Upper lobe of left lung (tissue), 6 donors: Measurements from ENCODE around the gene SFMBT2. TPM values are rescaled to one million over a fixed set of nuclear protein-coding genes. Genes with fewer than 3 reads are reported as not detected.
A peak's percentile ranks its signal among the peaks of the same experiment; 100 is the strongest.

Experiments
- ATAC-seq, 2 donors: fragments of 200-7000 bp; cut with Tn5 transposase; one replicate each; pipeline ENCODE4 v1.9.1; 2022; ENCODE audit warnings: mild to moderate bottlenecking in 2 of 2, moderate library complexity in 2 of 2; ENCODE audit not compliant: low FRiP score in 2 of 2
- DNase-seq, 2 donors: peaks; one replicate each; pipeline ENCODE4 v3.0.0-alpha.2; 2019 to 2020
- H3K27ac ChIP-seq, 4 donors: fragments of 200-600 bp; sonication (generic); one replicate each; pipeline ENCODE4 v1.5.1; 2016 to 2019
- H3K27me3 ChIP-seq, 4 donors: fragments of 200-600 bp; sonication (generic); one replicate each; pipeline ENCODE4 v1.5.1; 2017 to 2019
- H3K36me3 ChIP-seq, 4 donors: fragments of 200-600 bp; sonication (generic); one replicate each; pipeline ENCODE4 v1.5.1; 2016 to 2019
- H3K4me1 ChIP-seq, 4 donors: fragments of 200-600 bp; sonication (generic); one replicate each; pipeline ENCODE4 v1.5.1; 2018 to 2019
- H3K4me3 ChIP-seq, 4 donors: fragments of 200-600 bp; sonication (generic); one replicate each; pipeline ENCODE4 v1.5.1; 2017 to 2019; ENCODE audit warnings: mild to moderate bottlenecking in 2 of 4, moderate library complexity in 1 of 4
- H3K9me3 ChIP-seq, 4 donors: fragments of 200-600 bp; sonication (generic); one replicate each; pipeline ENCODE4 v1.5.1; 2018 to 2019
- CTCF ChIP-seq, 6 experiments: fragments of 450-650 bp in 4 of 6; fragments of 200-600 bp in 2 of 6; sonication (generic) in 2 of 6; IDR thresholded peaks; one replicate each; pipeline ENCODE4 v1.5.1; 2016 to 2019; ENCODE audit warnings: antibody characterized with exemption in 6 of 6
- EP300 ChIP-seq, 4 donors: sonication (generic); formaldehyde crosslinking; IDR thresholded peaks; one replicate each; pipeline ENCODE4 v1.5.1; 2017; ENCODE audit warnings: antibody characterized with exemption in 4 of 4, control low read depth in 2 of 4
- POLR2A ChIP-seq, 4 donors: fragments of 450-650 bp; IDR thresholded peaks; one replicate each; pipeline ENCODE4 v1.5.1; 2016 to 2017; ENCODE audit warnings: antibody characterized with exemption in 4 of 4, mild to moderate bottlenecking in 2 of 4
- POLR2AphosphoS5 ChIP-seq, 2 donors: sonication (generic); formaldehyde crosslinking; IDR thresholded peaks; one replicate each; pipeline ENCODE4 v1.5.1; 2017; ENCODE audit warnings: antibody characterized with exemption in 2 of 2
- whole genome bisulfite sequencing, 2 donors: methylation state at CpG; one replicate each; pipeline ENCODE4 v1.1.5; 2017 to 2018; 5-methylcytosine and 5-hydroxymethylcytosine counted together
- total RNA-seq, 6 donors: library from RNA; depleted of rRNA in 4 of 6; stranded (reverse); fragments of >200 nt in 4 of 6; gene quantifications; one replicate each; pipeline versions ENCODE4 v1.1.0 to v1.2.1, GENCODE V29; 2016 to 2021
- donor health status: DM: no; HTN: no; CAD: no; lungs with moderate emphysema.
- donor health status: DM: no; HTN: yes; CAD: no; lungs with severe emphysema.

The SFMBT2 gene
- total RNA-seq, 6 donors from 2014 or later = 6.2 to 14.6 (median 10.2) TPM

- DNase-seq = peak in 1 of 2 donors; percentile 54
- 76 to 77% methylated on average over 17 to 21 of the region's 21 CpGs for WGBS, 2 donors
These were observed 76.7 kb downstream of the SFMBT2 start for GRCh38 chr10:7333961-7334641.

GRCh38 chr10:7329219-7329618 is 81.6 kb downstream of the SFMBT2 start:
- TF ChIP-seq POLR2A (IDR thresholded peaks at IDR 0.05) = no peak
- TF ChIP-seq EP300 (IDR thresholded peaks at IDR 0.05) = no peak
- H3K36me3 ChIP-seq = no peaks in the 10 kb centered on the region

More at GRCh38 chr10:7333961-7334641, 76.7 kb downstream of the SFMBT2 start:
- Histone ChIP-seq H3K4me3 (no peak overlapping the region), H3K27ac (peak overlapping the region in 2 of 4 donors; percentile 13 to 16), H3K9me3 (no peaks in the 10 kb centered on the region), H3K4me1 (peaks cover 0 to 9% (median 0%) of the 10 kb centered on the region in 4 donors), H3K27me3 (no peaks in the 10 kb centered on the region), H3K36me3 (no peaks in the 10 kb centered on the region)
- no peak for TF ChIP-seq EP300 (IDR thresholded peaks at IDR 0.05)
- TF ChIP-seq POLR2A (IDR thresholded peaks at IDR 0.05) = no peak
- no peak for TF ChIP-seq CTCF (IDR thresholded peaks at IDR 0.05)
- no peak for TF ChIP-seq POLR2AphosphoS5 (IDR thresholded peaks at IDR 0.05)
- no peak for ATAC-seq

GRCh38 chr10:7327885-7328284 is 82.9 kb downstream of the SFMBT2 start:
- Histone ChIP-seq H3K36me3 (no peaks in the 10 kb centered on the region), H3K4me3 (no peak overlapping the region), H3K4me1 (no peaks in the 10 kb centered on the region), H3K9me3 (peaks cover 0 to 11% (median 6%) of the 10 kb centered on the region in 4 donors), H3K27ac (no peak overlapping the region), H3K27me3 (no peaks in the 10 kb centered on the region)
- ATAC-seq = no peak
- no peak for DNase-seq
- TF ChIP-seq CTCF (IDR thresholded peaks at IDR 0.05) = no peak
- no peak for TF ChIP-seq POLR2AphosphoS5 (IDR thresholded peaks at IDR 0.05)
- TF ChIP-seq EP300 (IDR thresholded peaks at IDR 0.05) = no peak
- no peak for TF ChIP-seq POLR2A (IDR thresholded peaks at IDR 0.05)
- 94% methylated on average over 3 of the region's 3 CpGs for WGBS, 2 donors

More at GRCh38 chr10:7329219-7329618, 81.6 kb downstream of the SFMBT2 start:
- no peak overlapping the region for H3K27ac ChIP-seq
- WGBS, 2 donors = 91 to 98% methylated on average over 11 of the region's 11 CpGs
- H3K27me3 ChIP-seq = no peaks in the 10 kb centered on the region
- peaks cover 0 to 4% (median 0%) of the 10 kb centered on the region in 4 donors for H3K4me1 ChIP-seq
- DNase-seq = no peak
- H3K9me3 ChIP-seq = peaks cover 0 to 11% (median 6%) of the 10 kb centered on the region in 4 donors
- H3K4me3 ChIP-seq = no peak overlapping the region
- ATAC-seq = no peak

- TF ChIP-seq EP300 (IDR thresholded peaks at IDR 0.05) = no peak
- TF ChIP-seq CTCF (IDR thresholded peaks at IDR 0.05) = no peak
- Histone ChIP-seq H3K36me3 (no peaks in the 10 kb centered on the region), H3K27ac (no peak overlapping the region), H3K4me1 (peaks cover 6 to 16% (median 9%) of the 10 kb centered on the region in 4 donors), H3K9me3 (peaks cover 0 to 2% (median 1%) of the 10 kb centered on the region in 4 donors), H3K4me3 (no peak overlapping the region), H3K27me3 (no peaks in the 10 kb centered on the region)
- WGBS, 2 donors = 95 to 97% methylated on average over 1 of the region's 1 CpG
- no peak for ATAC-seq
- DNase-seq = no peak
These were observed 88.2 kb downstream of the SFMBT2 start for GRCh38 chr10:7322623-7323022.

GRCh38 chr10:7320072-7320471 is 90.8 kb downstream of the SFMBT2 start:
- Histone ChIP-seq H3K27ac (no peak overlapping the region), H3K9me3 (no peaks in the 10 kb centered on the region), H3K27me3 (no peaks in the 10 kb centered on the region), H3K4me3 (no peak overlapping the region), H3K4me1 (peaks cover 6 to 16% (median 9%) of the 10 kb centered on the region in 4 donors), H3K36me3 (no peaks in the 10 kb centered on the region)
- TF ChIP-seq POLR2A (IDR thresholded peaks at IDR 0.05) (no peak), CTCF (IDR thresholded peaks at IDR 0.05) (no peak), POLR2AphosphoS5 (IDR thresholded peaks at IDR 0.05) (no peak), EP300 (IDR thresholded peaks at IDR 0.05) (no peak)
- DNase-seq (no peak), ATAC-seq (peak in 1 of 2 donors; percentile 48)
- WGBS, 2 donors = 70 to 86% methylated on average over 7 of the region's 7 CpGs
